ENCODE results near the gene TTC19. TPM values are rescaled to one million over a fixed set of nuclear protein-coding genes. Genes with fewer than 3 reads are reported as not detected.

TTC19 gene
- total and polyA plus RNA-seq, 2 experiments from 2014 or later: 26.3 to 45.3 TPM

- peaks cover 76% of the 10 kb centered on the region for H3K36me3 ChIP-seq (ENCODE audit: low read depth)
- in situ Hi-C loops (cut with MboI): no loop called here
- 95 to 98% methylated on average over 3 of the region's 3 CpGs for WGBS, 2 experiments (ENCODE audit: low coverage in 1 of 2, low lambda C conversion rate in 2 of 2, missing lambda C conversion rate in 2 of 2)
Observed at GRCh38 chr17:16074423-16074822, 74.8 kb downstream of the TTC19 start.

GRCh38 chr17:16075949-16076348, 76.3 kb downstream of the TTC19 start:
- H3K9me3 ChIP-seq (ENCODE audit: low read depth): no peaks in the 10 kb centered on the region
- no peaks in the 10 kb centered on the region for H3K27me3 ChIP-seq (replicated peaks; ENCODE audit: insufficient read depth)
- TF ChIP-seq EZH2phosphoT487 (IDR thresholded peaks at IDR 0.05; ENCODE audit: insufficient read depth, low read depth) (no peak), EZH2 (IDR thresholded peaks at IDR 0.05; ENCODE audit: insufficient read depth, poor library complexity, severe bottlenecking) (no peak)
- no peak overlapping the region for H3K4me2 ChIP-seq (ENCODE audit: unreplicated experiment)
- WGBS, 2 experiments (ENCODE audit: low coverage in 1 of 2, low lambda C conversion rate in 2 of 2, missing lambda C conversion rate in 2 of 2): 89 to 91% methylated on average over 5 of the region's 5 CpGs
- no peaks in the 10 kb centered on the region for H3K9me2 ChIP-seq (ENCODE audit: insufficient read depth)
- H3F3A ChIP-seq (ENCODE audit: insufficient read depth): peaks cover 4% of the 10 kb centered on the region; the same call in 1 of the 2 replicates
- no peak overlapping the region for H3K4me3 ChIP-seq
- DNase-seq: no peak
- peaks cover 75% of the 10 kb centered on the region for H3K36me3 ChIP-seq (ENCODE audit: low read depth)
- no peak overlapping the region for H3K27ac ChIP-seq
- peaks cover 19% of the 10 kb centered on the region for H3K79me2 ChIP-seq (ENCODE audit: insufficient read depth)
- no peak overlapping the region for H2AFZ ChIP-seq
- H3K9ac ChIP-seq: no peak overlapping the region
- no peaks in the 10 kb centered on the region for H3K4me1 ChIP-seq (ENCODE audit: insufficient read depth)
- H4K20me1 ChIP-seq (ENCODE audit: insufficient read depth): no peaks in the 10 kb centered on the region
- in situ Hi-C loops (cut with MboI): no loop called here

More at GRCh38 chr17:16074423-16074822, 74.8 kb downstream of the TTC19 start:
- Histone ChIP-seq H3K79me2 (ENCODE audit: insufficient read depth) (peaks cover 11% of the 10 kb centered on the region; the same call in 1 of the 2 replicates), H3K27ac (no peak overlapping the region), H2AFZ (no peak overlapping the region), H3K4me3 (no peak overlapping the region), H3K9me3 (ENCODE audit: low read depth) (no peaks in the 10 kb centered on the region), H3F3A (ENCODE audit: insufficient read depth) (peaks cover 4% of the 10 kb centered on the region; the same call in 1 of the 2 replicates), H3K4me1 (ENCODE audit: insufficient read depth) (no peaks in the 10 kb centered on the region), H3K27me3 (replicated peaks; ENCODE audit: insufficient read depth) (no peaks in the 10 kb centered on the region), H3K4me2 (ENCODE audit: unreplicated experiment) (no peak overlapping the region), H3K9me2 (ENCODE audit: insufficient read depth) (no peaks in the 10 kb centered on the region), H3K9ac (no peak overlapping the region), H4K20me1 (ENCODE audit: insufficient read depth) (no peaks in the 10 kb centered on the region)
- TF ChIP-seq EZH2phosphoT487 (IDR thresholded peaks at IDR 0.05; ENCODE audit: insufficient read depth, low read depth) (no peak), EZH2 (IDR thresholded peaks at IDR 0.05; ENCODE audit: insufficient read depth, poor library complexity, severe bottlenecking) (no peak)
- DNase-seq: no peak

Other genes starting within 250 kb of the TTC19 start
- gene ADORA2B, start 54.7 kb upstream of the TTC19 start, total RNA-seq (2014; rRNA removed; shearing (Covaris generic)): 13.7 and 20.2 TPM in 2 replicates
- 10.3 and 13.1 TPM in 2 replicates for gene ADORA2B, start 54.7 kb upstream of the TTC19 start, polyA plus RNA-seq (2016; fragmentation: Nextera tagmentation; extraction: Ambion mirVana)
- 12.4 and 13.5 TPM in 2 replicates for gene ZSWIM7, start 120 bp upstream of the TTC19 start, total RNA-seq (2014; rRNA removed; shearing (Covaris generic))
- 25.8 and 29.1 TPM in 2 replicates for gene ZSWIM7, start 120 bp upstream of the TTC19 start, polyA plus RNA-seq (2016; fragmentation: Nextera tagmentation; extraction: Ambion mirVana)
- 50.6 and 78.9 TPM in 2 replicates for gene NCOR1, start 215.7 kb downstream of the TTC19 start, total RNA-seq (2014; rRNA removed; shearing (Covaris generic))
- 84.9 and 95.7 TPM in 2 replicates for gene NCOR1, start 215.7 kb downstream of the TTC19 start, polyA plus RNA-seq (2016; fragmentation: Nextera tagmentation; extraction: Ambion mirVana)
- 10.9 and 12.6 TPM in 2 replicates for gene PIGL, start 217.4 kb downstream of the TTC19 start, total RNA-seq (2014; rRNA removed; shearing (Covaris generic))
- gene PIGL, start 217.4 kb downstream of the TTC19 start, polyA plus RNA-seq (2016; fragmentation: Nextera tagmentation; extraction: Ambion mirVana): 13.3 and 15.4 TPM in 2 replicates

Measured in GM23248 (cell line).